Thoracic aorta (tissue), 2 donors: ENCODE measurements around the gene NLRP6. TPM values are rescaled to one million over a fixed set of nuclear protein-coding genes. Genes with fewer than 3 reads are reported as not detected.

Experiments used
- ATAC-seq: fragments of 150-250 bp; one replicate; pipeline ENCODE4 v1.8.0; 2017; ENCODE audit warnings: low read depth; ENCODE audit not compliant: insufficient number of reproducible peaks, low FRiP score
- DNase-seq: peaks from one replicate; pipeline ENCODE4 v3.0.0-alpha.2; 2020; ENCODE audit warnings: low spot score
- H3K27ac ChIP-seq, 2 donors: fragments of 200-600 bp; sonication (generic); 1 replicate in 1 of 2; 2 replicates in 1 of 2; pipeline ENCODE4 v1.5.1; 2016; ENCODE audit warnings: mild to moderate bottlenecking in 2 of 2, moderate library complexity in 2 of 2
- H3K27me3 ChIP-seq: fragments of 200-600 bp; sonication (generic); replicated peaks from 2 replicates; pipeline ENCODE4 v1.6.0; 2016; ENCODE audit warnings: mild to moderate bottlenecking; ENCODE audit not compliant: insufficient read depth
- H3K36me3 ChIP-seq: fragments of 200-600 bp; sonication (generic); one replicate; pipeline ENCODE4 v1.5.1; 2016
- H3K4me1 ChIP-seq, 2 donors: fragments of 200-600 bp; sonication (generic); 1 replicate in 1 of 2; 2 replicates in 1 of 2; pipeline versions ENCODE4 v1.5.1 to v1.6.0; 2016; ENCODE audit warnings: low read depth in 2 of 2, mild to moderate bottlenecking in 1 of 2; ENCODE audit not compliant: control insufficient read depth in 1 of 2
- H3K4me3 ChIP-seq: fragments of 200-600 bp; sonication (generic); 2 replicates; pipeline ENCODE4 v1.5.1; 2016; ENCODE audit warnings: mild to moderate bottlenecking
- H3K9me3 ChIP-seq: fragments of 200-600 bp; sonication (generic); 2 replicates; pipeline ENCODE4 v1.5.1; 2016
- CTCF ChIP-seq: fragments of 200-600 bp; sonication (generic); IDR thresholded peaks from one replicate; pipeline ENCODE4 v1.5.1; 2019; ENCODE audit warnings: antibody characterized with exemption
- total RNA-seq, 2 donors: library from RNA; depleted of rRNA; stranded (reverse); fragments of >200 nt; gene quantifications; one replicate each; pipeline versions ENCODE4 v1.1.0 to v1.2.3, GENCODE V29; 2016

NLRP6 gene
- 1 to 10 TPM; 5.6 to 6.6 TPM for total RNA-seq

DNA sequence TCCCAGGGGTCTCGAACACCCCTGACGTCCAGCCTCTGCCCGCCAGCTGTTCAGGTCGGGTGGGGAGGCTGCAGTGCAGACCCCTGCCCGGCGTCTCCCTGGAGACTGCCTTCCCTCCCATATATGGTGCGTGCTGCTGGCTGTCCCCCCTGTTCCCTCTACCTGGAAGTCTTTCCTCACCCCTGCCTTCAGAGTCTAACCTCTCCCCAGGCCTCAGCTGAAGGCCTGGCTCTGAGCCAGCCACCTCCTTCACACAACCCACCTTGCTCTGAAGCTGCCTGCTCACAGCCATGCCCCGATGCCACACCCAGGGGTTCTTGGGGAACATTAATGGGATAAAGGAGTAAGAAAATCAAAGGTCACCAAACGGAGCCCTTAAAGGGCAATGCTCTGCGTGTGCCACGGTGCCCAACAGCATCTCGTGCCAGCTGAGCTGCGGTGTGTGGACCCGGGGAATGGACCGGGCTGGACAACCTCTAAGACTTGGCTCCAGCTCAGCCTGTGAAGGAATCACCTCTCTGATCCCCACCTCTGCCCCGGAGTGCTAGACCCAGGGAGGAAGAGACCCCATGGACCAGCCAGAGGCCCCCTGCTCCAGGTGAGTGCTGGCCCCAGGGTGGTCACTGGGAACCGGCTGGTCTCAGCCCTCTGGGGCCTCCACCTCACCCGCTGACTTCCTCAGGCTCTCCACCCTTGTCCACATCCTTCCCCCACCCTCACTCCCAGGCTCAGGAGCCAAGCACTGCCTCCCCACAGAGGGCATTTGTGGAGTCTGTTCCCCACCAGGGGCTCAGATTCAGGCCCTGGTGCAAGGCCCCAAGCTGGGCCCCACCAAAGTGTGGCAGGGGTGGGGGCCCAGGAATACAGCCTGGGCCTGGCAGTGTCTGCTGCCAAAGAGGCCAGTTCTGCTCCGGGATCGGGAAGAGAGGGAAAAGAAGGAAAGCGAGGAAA, at the start of gene NLRP6:
TSS of gene NLRP6 (plus strand) at position 407 of the 951 bp plus-strand sequence. CDS start at position 570, 163 bp downstream.
- Histone ChIP-seq H3K4me3 (peak within 1 kb of the TSS; percentile 63), H3K4me1 (peaks cover 0 to 27% of the 10 kb centered on the region in 2 donors), H3K9me3 (no peaks in the 10 kb centered on the region), H3K36me3 (no peaks in the 10 kb centered on the region), H3K27ac (no peak within 1 kb of the TSS), H3K27me3 (peaks cover 5% of the 10 kb centered on the region)
- no peak for ATAC-seq
- TF ChIP-seq CTCF, result no peak
- no peak for DNase-seq

GRCh38 chr11:230431-230830, 47.8 kb upstream of the NLRP6 start:
- TF ChIP-seq CTCF, result no peak
- Histone ChIP-seq H3K9me3 (no peaks in the 10 kb centered on the region), H3K36me3 (no peaks in the 10 kb centered on the region), H3K27me3 (no peaks in the 10 kb centered on the region), H3K27ac (no peak overlapping the region), H3K4me1 (peaks cover 5% of the 10 kb centered on the region in 2 donors), H3K4me3 (no peak overlapping the region)
- DNase-seq (no peak), ATAC-seq (no peak)

- DNase-seq (no peak), ATAC-seq (no peak)
- H3K27ac ChIP-seq, result no peak overlapping the region
Observed at GRCh38 chr11:232783-233565, 45.2 kb upstream of the NLRP6 start.

GRCh38 chr11:235180-235579, 43.0 kb upstream of the NLRP6 start:
- no peak for ATAC-seq
- peak overlapping the region in 1 of 2 donors; percentile 95 for H3K27ac ChIP-seq

More at GRCh38 chr11:232783-233565, 45.2 kb upstream of the NLRP6 start:
- Histone ChIP-seq H3K4me1 (peaks cover 13 to 15% of the 10 kb centered on the region in 2 donors), H3K9me3 (no peaks in the 10 kb centered on the region), H3K36me3 (no peaks in the 10 kb centered on the region), H3K27me3 (no peaks in the 10 kb centered on the region), H3K4me3 (no peak overlapping the region)
- TF ChIP-seq CTCF, result no peak

More at GRCh38 chr11:235180-235579, 43.0 kb upstream of the NLRP6 start:
- no peaks in the 10 kb centered on the region for H3K27me3 ChIP-seq
- no peaks in the 10 kb centered on the region for H3K36me3 ChIP-seq
- peaks cover 20 to 24% of the 10 kb centered on the region in 2 donors for H3K4me1 ChIP-seq
- TF ChIP-seq CTCF, result no peak
- peak overlapping the region; percentile 100 for H3K4me3 ChIP-seq
- DNase-seq, result no peak
- no peaks in the 10 kb centered on the region for H3K9me3 ChIP-seq
